ENCODE results near the gene TRIM31. TPM values are rescaled to one million over a fixed set of nuclear protein-coding genes. Genes with fewer than 3 reads are reported as not detected.

Gene TRIM31
- total and polyA plus RNA-seq, 2 donors from 2014 or later = 0.22 to 0.26 TPM

DNA sequence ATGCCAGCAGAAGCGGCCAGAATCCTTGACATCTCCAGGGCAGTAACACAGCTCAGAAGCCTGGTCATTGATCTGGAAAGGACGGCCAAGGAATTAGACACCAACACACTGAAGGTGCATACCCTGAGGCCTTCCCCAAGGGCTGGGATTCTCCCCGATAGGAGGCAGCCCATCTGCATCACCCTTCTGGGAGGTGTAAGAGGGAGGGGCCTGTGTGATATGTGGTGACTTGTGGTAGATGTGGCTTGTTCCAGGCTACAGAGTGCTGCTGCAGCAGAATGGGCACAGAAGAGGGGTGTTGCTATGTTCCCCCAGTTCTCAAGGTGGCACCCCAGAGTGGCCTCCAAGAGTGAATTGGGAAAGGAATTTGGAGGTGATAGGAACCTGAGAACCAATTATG is 34.2 kb upstream of the TRIM31 start:
- DNase-seq = no peak
- no peak for FAIRE-seq

DNA sequence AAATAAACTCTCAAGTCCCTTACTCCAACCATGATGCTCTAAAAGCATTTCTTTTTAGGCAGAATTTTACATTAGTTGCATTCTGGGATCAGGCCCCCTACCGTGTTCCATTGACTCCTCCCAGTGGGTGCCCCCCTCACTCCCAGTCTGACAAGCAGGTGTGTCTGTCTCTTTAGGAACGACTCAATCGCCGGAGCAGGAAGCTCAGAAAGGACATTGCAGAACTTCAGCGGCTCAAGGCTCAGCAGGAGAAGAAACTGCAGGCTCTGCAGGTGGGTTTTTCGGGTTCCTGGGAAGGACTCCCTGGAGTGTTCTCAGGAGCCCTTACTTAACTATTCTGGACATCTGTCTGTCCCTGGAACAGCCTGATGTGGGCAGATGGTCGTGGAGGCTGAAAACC is 32.9 kb upstream of the TRIM31 start:
- Histone ChIP-seq H3K4me1 (ENCODE audit: control insufficient read depth in 2 of 3, insufficient read depth in 2 of 3, low read depth in 1 of 3, low read length in 3 of 3) (no peaks in the 10 kb centered on the region), H3K9ac (ENCODE audit: low read length in 3 of 3) (no peak overlapping the region), H3K36me3 (ENCODE audit: control insufficient read depth in 2 of 3, insufficient read depth in 3 of 3, low read length in 3 of 3) (no peaks in the 10 kb centered on the region), H3K9me3 (ENCODE audit: control insufficient read depth in 2 of 3, insufficient read depth in 1 of 3, low read length in 3 of 3) (no peaks in the 10 kb centered on the region), H3K27ac (ENCODE audit: low read depth in 2 of 2, low read length in 2 of 2) (no peak overlapping the region), H3K27me3 (ENCODE audit: control insufficient read depth, insufficient read depth, low read length) (no peaks in the 10 kb centered on the region), H3K4me3 (ENCODE audit: low read length in 3 of 3) (no peak overlapping the region)
- FAIRE-seq (no peak), DNase-seq (no peak)
- TF ChIP-seq, protein P1, sequence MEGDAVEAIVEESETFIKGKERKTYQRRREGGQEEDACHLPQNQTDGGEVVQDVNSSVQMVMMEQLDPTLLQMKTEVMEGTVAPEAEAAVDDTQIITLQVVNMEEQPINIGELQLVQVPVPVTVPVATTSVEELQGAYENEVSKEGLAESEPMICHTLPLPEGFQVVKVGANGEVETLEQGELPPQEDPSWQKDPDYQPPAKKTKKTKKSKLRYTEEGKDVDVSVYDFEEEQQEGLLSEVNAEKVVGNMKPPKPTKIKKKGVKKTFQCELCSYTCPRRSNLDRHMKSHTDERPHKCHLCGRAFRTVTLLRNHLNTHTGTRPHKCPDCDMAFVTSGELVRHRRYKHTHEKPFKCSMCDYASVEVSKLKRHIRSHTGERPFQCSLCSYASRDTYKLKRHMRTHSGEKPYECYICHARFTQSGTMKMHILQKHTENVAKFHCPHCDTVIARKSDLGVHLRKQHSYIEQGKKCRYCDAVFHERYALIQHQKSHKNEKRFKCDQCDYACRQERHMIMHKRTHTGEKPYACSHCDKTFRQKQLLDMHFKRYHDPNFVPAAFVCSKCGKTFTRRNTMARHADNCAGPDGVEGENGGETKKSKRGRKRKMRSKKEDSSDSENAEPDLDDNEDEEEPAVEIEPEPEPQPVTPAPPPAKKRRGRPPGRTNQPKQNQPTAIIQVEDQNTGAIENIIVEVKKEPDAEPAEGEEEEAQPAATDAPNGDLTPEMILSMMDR (IDR thresholded peaks at IDR 0.05; ENCODE audit: borderline replicate concordance, extremely low read depth, insufficient read depth) = no peak
- intact Hi-C loops (cut with DNase I) = no loop called here

More for the DNA sequence above, 34.2 kb upstream of the TRIM31 start:
- no peak overlapping the region for H3K27ac ChIP-seq (ENCODE audit: low read depth in 2 of 2, low read length in 2 of 2)
- H3K4me3 ChIP-seq (ENCODE audit: low read length in 3 of 3) = no peak overlapping the region
- H3K9ac ChIP-seq (ENCODE audit: low read length in 3 of 3) = no peak overlapping the region
- intact Hi-C loops (cut with DNase I) = no loop called here
- H3K9me3 ChIP-seq (ENCODE audit: control insufficient read depth in 2 of 3, insufficient read depth in 1 of 3, low read length in 3 of 3) = no peaks in the 10 kb centered on the region
- no peaks in the 10 kb centered on the region for H3K4me1 ChIP-seq (ENCODE audit: control insufficient read depth in 2 of 3, insufficient read depth in 2 of 3, low read depth in 1 of 3, low read length in 3 of 3)
- H3K27me3 ChIP-seq (ENCODE audit: control insufficient read depth, insufficient read depth, low read length) = no peaks in the 10 kb centered on the region
- TF ChIP-seq, protein P1 (IDR thresholded peaks at IDR 0.05; ENCODE audit: borderline replicate concordance, extremely low read depth, insufficient read depth) = no peak
- H3K36me3 ChIP-seq (ENCODE audit: control insufficient read depth in 2 of 3, insufficient read depth in 3 of 3, low read length in 3 of 3) = no peaks in the 10 kb centered on the region

- intact Hi-C loops (cut with DNase I) = no loop called here
- DNase-seq (no peak), FAIRE-seq (no peak)
- Histone ChIP-seq H3K36me3 (ENCODE audit: control insufficient read depth in 2 of 3, insufficient read depth in 3 of 3, low read length in 3 of 3) (no peaks in the 10 kb centered on the region), H3K4me1 (ENCODE audit: control insufficient read depth in 2 of 3, insufficient read depth in 2 of 3, low read depth in 1 of 3, low read length in 3 of 3) (no peaks in the 10 kb centered on the region), H3K27me3 (ENCODE audit: control insufficient read depth, insufficient read depth, low read length) (no peaks in the 10 kb centered on the region), H3K9me3 (ENCODE audit: control insufficient read depth in 2 of 3, insufficient read depth in 1 of 3, low read length in 3 of 3) (no peaks in the 10 kb centered on the region), H3K4me3 (ENCODE audit: low read length in 3 of 3) (no peak overlapping the region), H3K9ac (ENCODE audit: low read length in 3 of 3) (no peak overlapping the region), H3K27ac (ENCODE audit: low read depth in 2 of 2, low read length in 2 of 2) (no peak overlapping the region)
- TF ChIP-seq, protein P1 (IDR thresholded peaks at IDR 0.05; ENCODE audit: borderline replicate concordance, extremely low read depth, insufficient read depth) = no peak
Observed at GRCh38 chr6:30144811-30145210, 31.9 kb upstream of the TRIM31 start.

GRCh38 chr6:30143780-30144179 is 30.9 kb upstream of the TRIM31 start:
- no peaks in the 10 kb centered on the region for H3K36me3 ChIP-seq (ENCODE audit: control insufficient read depth in 2 of 3, insufficient read depth in 3 of 3, low read length in 3 of 3)
- no peak overlapping the region for H3K9ac ChIP-seq (ENCODE audit: low read length in 3 of 3)
- DNase-seq (no peak), FAIRE-seq (no peak)
- H3K27ac ChIP-seq (ENCODE audit: low read depth in 2 of 2, low read length in 2 of 2) = no peak overlapping the region
- intact Hi-C loops (cut with DNase I) = no loop called here
- no peaks in the 10 kb centered on the region for H3K4me1 ChIP-seq (ENCODE audit: control insufficient read depth in 2 of 3, insufficient read depth in 2 of 3, low read depth in 1 of 3, low read length in 3 of 3)
- H3K27me3 ChIP-seq (ENCODE audit: control insufficient read depth, insufficient read depth, low read length) = no peaks in the 10 kb centered on the region
- TF ChIP-seq, protein P1 (IDR thresholded peaks at IDR 0.05; ENCODE audit: borderline replicate concordance, extremely low read depth, insufficient read depth) = no peak
- H3K4me3 ChIP-seq (ENCODE audit: low read length in 3 of 3) = no peak overlapping the region
- H3K9me3 ChIP-seq (ENCODE audit: control insufficient read depth in 2 of 3, insufficient read depth in 1 of 3, low read length in 3 of 3) = no peaks in the 10 kb centered on the region

All from kidney (tissue), 14 donors.